ENCODE measurements around the gene POM121C. TPM values are rescaled to one million over a fixed set of nuclear protein-coding genes. Genes with fewer than 3 reads are reported as not detected.
"Not testable (repeated sequence)": the region's sequence is repeated elsewhere in the genome, so short reads cannot be mapped to it uniquely, and the experiment has no call there.

POM121C gene
- total RNA-seq, 4 donors from 2014 or later = 2.1 to 68.3 (median 13.5) TPM

DNA sequence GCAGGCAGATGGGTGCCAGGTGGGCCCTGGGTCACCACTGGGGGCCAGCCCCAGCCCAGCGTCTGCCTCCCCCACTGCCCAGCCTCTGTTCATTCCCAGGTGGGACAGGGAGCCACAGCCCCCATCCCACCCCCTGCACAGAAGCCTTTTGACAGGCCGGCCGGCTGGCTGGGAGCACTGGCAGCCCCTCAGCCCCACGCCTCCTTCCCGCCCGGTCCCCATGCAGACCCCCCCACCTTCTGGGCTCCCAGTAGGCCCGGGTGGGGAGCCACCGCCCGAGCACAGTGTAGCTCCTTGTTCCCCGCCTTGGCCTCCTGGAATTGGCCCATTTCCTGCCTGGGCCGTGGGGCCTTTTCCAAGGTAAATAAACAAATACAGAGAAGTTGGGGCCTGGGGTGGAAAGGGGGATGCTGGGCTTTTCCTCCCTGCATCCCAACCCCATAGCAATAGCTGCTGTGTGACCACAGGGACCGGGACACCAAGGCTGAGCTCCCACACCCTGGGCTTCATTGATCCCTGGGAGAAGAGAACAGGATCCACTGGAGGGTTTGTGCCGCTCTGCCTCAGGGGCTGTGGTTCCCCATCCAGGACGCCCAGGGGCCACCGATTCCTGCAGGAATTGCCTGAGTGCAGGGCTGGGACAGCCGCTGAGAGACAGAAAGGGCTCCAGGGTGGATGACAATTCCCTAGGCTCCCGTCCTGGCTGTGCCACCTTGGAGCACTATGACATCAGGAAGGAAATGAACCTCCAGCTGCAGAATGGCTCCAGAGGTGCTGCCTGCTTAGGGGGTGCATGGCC is 111.4 kb downstream of the POM121C start:
- intact Hi-C loops (cut with DNase I; ENCODE audit: low total_unique reads); H3K36me3 ChIP-seq; DNase-seq; H3K9me3 ChIP-seq; H3K4me1 ChIP-seq; H3K27me3 ChIP-seq; H3K4me3 ChIP-seq; H3K27ac ChIP-seq: not testable (repeated sequence)

DNA sequence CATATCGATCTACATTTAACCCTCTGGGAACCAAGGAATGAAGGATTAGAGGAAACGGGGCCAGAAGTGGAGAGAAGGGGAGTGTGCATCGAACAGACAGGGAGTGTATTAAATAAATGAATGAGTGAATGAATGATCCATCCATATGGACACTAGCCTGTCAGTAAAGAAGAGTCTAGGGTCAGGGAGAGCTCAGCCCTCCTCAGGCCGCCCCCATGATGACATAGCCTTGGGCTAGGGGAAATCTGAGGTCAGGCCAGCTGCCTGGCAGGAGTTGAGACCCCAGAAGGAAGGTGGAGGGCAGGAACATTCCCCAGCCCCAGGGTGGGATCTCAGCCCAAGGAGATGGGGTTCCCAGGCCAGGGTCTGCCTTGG is 112.0 kb downstream of the POM121C start:
- H3K27me3 ChIP-seq; H3K9me3 ChIP-seq; DNase-seq; H3K4me3 ChIP-seq; H3K27ac ChIP-seq; H3K36me3 ChIP-seq; intact Hi-C loops (cut with DNase I; ENCODE audit: low total_unique reads); H3K4me1 ChIP-seq: not testable (repeated sequence)

DNA sequence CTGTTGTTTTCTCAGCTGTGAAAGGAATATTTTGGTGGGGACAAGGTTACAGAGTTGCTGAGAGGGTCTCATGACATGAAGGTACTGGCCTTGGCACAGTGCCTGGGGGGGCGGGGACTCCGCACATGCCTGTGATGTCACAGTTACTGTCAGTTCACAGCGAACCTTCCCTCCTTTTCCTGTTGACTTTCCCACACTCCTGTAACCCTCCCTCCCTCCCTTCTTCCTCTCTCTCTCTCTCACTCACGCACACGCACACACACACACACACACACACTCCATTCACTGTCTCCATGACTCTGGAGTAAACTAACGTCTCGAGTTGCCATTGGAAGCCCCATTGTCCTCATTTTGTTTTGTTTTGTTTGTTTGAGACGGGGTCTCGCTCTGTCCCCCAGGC is 118.8 kb downstream of the POM121C start:
- H3K4me3 ChIP-seq; H3K27ac ChIP-seq; H3K9me3 ChIP-seq; DNase-seq; H3K4me1 ChIP-seq; intact Hi-C loops (cut with DNase I; ENCODE audit: low total_unique reads); H3K36me3 ChIP-seq; H3K27me3 ChIP-seq: not testable (repeated sequence)

Small RNA genes lying within 50 kb of the gene (small RNA-seq; reads per million reads assigned to genes)
- gene AC211429.1 = not detected
- gene RF00019 = not detected

Other genes with a start within 250 kb of the POM121C start
- 10 to 100 TPM in 1 of 4 donors, 1 to 10 TPM in 2, under 1 TPM in 1; under 0.01 to 15.6 (median 1.9) TPM for gene TRIM73, start 90.7 kb downstream of the POM121C start, total RNA-seq
- gene SPDYE5, start 6.0 kb upstream of the POM121C start, total RNA-seq = not detected